GM19351 (cell line): Measurements from ENCODE around the gene PPL.
"Not testable (repeated sequence)": the region's sequence is repeated elsewhere in the genome, so short reads cannot be mapped to it uniquely, and the experiment has no call there.

Experiments used
- ATAC-seq: cut with Tn5 transposase; IDR thresholded peaks from one replicate; pipeline ENCODE4 v1.9.1; 2021; ENCODE audit warnings: mild to moderate bottlenecking, moderate library complexity; ENCODE audit not compliant: unreplicated experiment

PPL gene

DNA sequence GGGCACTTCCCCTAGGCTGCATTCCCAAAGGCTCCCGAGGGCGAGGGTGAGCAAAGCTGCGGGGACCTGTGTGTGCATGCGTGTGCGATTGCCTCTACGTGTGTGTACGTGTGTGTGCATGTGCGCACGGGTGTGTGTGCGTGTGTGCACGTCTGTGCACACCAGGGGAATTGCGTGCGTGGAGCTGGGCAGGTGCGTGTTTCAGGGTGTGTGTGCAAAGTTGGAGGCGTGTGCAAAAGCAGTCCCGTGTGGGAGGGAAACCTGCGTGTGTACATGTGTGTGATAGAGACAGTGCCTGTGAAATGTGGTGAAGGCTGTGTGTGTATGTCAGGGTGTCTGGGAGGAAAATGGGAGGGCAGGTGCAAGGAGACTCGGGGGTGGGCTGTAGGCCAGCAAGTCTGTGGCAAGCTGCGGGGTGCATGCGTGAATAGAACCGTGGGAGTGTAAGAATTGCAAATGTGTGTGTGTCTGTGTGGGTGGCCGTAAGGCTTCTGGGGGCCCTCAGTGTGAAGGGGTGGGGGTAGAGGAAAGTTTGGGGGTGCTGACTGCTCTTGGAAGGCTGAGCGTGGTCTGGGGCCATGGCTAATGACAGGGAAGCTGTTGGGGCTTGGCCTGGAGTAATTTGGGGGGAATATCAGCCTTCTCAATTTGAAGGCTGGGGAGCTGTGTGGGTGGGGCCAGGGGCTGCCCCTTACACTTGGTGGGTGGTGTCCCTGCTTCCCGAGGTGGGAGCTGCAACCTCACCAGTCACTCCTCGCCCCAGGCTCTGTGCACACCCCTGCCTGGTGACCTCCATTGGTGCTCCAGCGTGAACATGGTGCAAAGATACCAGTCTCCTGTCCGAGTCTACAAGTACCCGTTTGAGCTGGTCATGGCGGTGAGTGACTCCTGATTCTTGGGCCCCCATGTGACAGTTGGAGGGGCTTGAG is 21.8 kb upstream of the PPL start:
- no peak for ATAC-seq

DNA sequence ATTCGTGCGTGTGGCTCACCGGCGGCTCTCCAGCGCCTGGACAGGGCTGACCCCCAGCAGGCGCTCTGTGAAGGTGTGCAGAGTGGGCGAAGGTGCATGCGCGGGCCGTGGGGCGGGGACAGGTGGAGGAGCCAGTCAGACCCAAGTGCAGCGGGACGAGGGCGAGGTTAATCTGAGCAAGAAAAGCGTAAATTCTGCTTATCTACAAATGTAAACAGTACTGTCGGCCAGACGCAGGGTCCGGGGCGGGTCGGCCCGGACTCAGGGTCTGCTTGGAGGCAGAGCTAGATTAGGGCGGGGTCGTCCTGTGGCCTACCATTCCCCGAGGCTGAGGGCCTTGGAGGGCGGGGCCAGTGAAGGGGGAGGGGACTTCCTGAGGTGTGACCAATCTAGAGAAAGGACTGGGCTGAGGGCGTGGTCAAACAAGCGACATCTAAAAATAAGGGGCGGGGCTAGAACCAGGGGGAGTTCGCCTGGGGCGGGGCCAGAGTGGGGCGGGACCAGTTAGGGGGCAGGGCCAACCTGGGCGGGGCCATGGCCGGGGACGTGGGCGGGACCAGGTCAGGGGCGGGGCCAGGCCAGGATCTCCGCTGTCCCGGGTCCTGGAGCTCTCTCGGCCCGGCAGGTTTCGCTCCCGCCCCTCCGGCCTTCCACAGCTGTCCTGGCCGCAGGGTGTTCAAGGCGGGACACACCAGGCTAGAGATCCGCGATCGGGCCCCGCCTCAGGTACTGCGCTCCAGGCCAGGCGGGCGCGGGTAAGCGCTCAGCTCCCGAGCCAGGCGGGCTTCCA is 21.0 kb upstream of the PPL start, which contains the start of gene SEC14L5:
TSS of gene SEC14L5 (plus strand) at position 611 of the 790 bp plus-strand sequence. CDS start 994 bp downstream, outside the sequence.
- ATAC-seq = peak; percentile 66

DNA sequence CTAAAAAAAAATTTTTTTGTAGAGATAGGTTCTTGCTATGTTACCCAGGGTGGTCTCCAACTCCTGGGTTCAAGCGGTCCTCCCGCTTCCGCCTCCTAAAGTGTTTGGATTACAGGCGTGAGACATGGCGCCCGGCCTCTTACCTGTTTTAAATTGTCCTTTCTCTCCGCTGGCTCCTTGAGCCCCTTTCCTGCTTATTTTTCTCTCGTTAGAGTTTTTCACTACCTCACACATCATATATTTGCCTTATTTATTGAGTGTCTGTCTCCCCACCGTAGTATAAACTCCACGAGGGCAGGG is 20.4 kb upstream of the PPL start:
- ATAC-seq = no peak

GRCh38 chr16:4954714-4955113 is 17.8 kb upstream of the PPL start:
- ATAC-seq = no peak

DNA sequence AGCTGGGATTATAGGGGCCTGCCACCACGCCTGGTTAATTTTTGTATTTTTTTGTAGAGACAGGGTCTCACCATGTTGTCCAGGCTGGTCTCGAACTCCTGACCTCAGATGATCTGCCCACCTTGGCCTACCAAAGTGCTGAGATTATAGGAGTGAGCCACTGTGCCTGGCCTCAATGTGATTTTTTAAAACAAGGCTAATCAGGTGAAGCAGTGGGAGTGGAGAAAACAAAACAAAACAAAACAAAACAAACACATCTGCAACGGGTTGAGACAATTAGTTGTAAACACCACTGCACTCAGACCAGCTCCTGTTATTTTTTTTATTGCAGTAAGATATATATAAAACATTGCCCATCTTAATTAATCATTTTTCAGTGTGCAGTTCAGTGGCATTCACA is 14.6 kb upstream of the PPL start:
- not testable (repeated sequence) for ATAC-seq

DNA sequence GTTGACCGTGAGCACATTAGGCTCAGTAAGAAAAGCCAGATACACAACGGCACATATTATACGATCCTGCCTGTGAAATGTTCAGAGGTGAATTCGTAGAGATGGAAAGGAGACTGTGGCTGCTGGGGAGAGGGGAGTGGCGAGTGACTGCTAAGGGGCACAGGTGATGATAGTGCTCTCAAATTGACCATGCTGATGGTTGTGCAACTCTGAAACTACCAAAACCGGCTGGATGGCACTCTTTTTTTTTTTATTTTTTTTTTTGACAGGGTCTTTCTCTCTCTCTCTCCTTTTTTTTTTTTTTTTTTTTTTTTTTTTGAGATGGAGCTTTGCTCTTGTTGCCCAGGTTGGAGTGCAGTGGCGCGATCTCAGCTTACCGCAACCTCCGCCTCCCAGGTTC is 13.0 kb upstream of the PPL start:
- ATAC-seq = no peak

- ATAC-seq = no peak
Observed at GRCh38 chr16:4948903-4949766, 12.2 kb upstream of the PPL start.

GRCh38 chr16:4947722-4948503 is 11.0 kb upstream of the PPL start:
- no peak for ATAC-seq

GRCh38 chr16:4946917-4947316 is 10.0 kb upstream of the PPL start:
- ATAC-seq = no peak

- ATAC-seq = no peak
Observed at GRCh38 chr16:4945560-4946502, 8.9 kb upstream of the PPL start.

- no peak for ATAC-seq
Observed at GRCh38 chr16:4944333-4945281, 7.7 kb upstream of the PPL start.

- ATAC-seq = no peak
Observed at GRCh38 chr16:4942481-4942880, 5.5 kb upstream of the PPL start.

- no peak for ATAC-seq
Observed at GRCh38 chr16:4940719-4941118, 3.8 kb upstream of the PPL start.

DNA sequence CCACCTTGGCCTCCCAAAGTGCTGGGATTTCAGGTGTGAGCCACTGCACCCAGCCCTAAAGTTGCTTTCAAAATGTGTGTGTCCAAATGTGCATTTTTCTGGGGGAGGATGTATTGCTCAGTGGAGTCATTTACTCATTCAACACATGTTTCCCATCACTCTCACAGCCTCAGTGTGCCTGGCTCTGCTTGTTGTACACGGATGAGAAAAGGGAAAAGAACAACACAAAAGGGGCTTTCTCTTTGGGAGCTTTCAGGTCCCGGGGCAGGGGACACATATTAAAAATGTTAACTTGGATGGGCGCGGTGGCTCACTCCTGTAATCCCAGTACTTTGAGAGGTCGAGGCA is 1.7 kb upstream of the PPL start:
- ATAC-seq = no peak

DNA sequence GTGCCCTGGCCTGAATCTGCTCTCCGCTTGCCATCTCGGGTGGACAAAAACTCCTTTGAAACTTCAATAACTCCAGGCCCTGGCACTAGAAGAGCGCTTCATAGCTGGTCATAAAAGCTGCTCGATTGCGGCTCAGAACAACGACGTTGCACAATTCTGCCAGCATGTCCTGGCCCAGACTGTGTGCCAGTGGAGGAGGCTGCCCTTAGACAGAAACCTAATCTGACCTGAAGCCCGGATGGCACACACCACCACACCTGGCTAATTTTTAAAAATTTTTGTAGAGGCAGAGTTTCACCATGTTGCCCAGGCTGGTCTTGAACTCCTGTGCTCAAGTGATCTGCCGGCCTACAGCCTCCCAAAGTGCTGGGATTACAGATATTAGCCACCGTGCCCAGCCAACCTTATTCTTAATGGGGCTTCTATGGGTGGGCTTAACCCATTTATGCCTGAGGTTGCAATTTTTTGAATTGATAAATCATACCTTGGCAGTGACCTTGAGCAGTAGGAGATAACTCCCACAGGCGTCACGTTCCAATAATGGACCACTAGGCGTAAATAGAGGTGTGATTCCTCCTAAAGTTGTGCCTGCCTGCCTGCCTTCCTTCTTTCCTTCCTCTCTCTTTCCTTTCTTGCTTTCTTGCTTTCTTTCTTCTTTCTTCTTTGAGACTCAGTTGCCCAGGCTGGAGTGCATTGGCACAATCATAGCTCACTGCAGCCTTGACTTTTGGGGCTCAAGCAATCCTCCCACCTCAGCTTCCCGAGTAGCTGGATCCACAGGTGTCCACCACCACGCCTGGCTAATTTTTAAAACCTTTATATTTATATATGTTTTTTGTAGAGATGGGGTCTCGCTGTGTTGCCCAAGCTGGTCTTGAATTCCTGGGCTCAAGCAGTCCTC is 1.1 kb upstream of the PPL start:
- no peak for ATAC-seq

DNA sequence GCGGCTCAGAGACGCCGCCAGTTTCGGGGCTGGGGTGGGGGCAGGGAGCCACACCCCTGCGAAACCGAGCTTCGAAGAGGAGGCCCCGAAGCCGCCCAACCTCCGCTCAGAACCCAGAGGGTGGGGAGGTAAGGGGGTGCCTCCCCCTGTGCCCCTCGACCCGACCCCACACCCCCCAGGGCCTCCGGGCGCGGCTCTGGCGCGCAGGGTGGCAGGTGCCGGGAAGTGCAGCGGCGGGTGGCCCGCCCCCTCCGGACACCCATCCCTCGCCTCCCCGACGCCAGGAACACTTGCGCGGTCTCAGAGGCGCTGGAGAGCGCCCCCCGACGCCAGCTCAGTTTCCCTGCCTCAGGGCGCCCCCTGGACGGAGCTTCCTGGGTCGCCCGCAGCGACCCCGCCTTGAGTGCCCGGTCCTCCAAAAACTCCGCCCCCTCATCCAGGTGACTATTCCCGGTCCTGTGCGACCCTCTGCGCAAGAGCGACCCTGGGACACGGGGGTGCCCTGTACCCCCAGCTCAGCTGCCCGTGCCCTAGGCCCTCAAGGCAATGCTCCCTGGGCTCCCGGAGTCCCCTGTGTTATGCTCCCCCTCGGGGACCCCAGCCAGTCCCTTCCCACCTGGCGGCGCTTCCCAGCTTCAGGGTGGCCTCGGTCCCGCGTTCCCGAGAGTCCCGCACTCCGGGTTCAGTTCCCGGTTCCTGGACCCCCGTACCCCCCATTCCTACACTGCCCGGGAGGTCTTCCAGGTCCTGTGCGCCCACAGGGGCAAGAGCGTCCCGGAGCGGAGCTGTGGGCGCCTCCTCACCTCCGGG is 562 bp downstream of the PPL start:
- ATAC-seq = no peak
